GM10847 (cell line): ENCODE data around the gene C1orf50.

Source experiments
- POLR2A ChIP-seq: IDR thresholded peaks from 2 replicates; pipeline ENCODE4 v1.6.1; 2011; ENCODE audit not compliant: insufficient read length; ENCODE audit errors: extremely low read depth

Gene C1orf50

DNA sequence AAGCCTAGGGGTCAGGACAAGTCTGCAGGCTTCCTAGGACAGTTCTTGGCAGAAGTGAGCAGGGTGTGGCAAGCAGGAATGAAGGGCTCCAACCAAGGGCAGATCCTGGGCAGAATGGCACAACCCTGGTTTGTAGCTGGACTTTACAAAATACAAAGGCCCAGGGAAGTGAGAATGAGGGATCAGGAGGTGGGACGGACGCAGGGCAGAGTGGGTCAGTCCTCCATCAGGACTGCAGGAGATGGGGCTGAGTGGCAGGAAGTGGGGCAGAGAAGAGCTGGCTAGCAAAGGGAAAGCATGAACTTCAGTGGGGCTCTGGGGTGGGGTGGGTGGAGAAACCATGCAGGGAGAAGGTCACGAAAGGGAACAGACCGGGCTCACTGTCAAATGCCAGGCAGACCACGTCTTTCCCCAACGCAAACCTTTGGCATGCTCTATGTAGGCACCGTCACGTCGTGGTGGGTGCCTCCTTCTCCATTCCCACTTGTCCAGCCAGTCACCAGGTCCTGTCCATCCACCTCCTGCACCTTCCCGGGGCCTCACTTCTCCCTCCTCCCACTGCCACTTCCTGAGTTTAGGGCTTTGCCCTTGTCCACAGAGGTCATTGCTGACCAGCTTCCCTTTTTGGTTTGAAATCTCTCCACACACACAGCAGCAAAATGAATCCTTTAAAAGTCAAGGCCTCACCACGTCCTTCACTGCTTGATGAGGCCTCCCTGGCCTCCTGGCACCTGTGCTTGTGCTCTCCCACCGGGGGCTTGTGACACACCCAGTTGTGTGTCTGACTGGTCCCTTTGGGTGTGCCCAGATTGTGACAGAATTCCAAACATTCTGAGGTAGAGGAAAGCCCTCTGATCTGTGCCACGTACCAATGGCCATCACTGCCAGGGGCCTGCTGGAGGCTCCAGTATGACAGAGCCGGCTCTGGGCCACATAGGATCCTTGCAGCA is 18.3 kb upstream of the C1orf50 start:
- no peak for TF ChIP-seq POLR2A

DNA sequence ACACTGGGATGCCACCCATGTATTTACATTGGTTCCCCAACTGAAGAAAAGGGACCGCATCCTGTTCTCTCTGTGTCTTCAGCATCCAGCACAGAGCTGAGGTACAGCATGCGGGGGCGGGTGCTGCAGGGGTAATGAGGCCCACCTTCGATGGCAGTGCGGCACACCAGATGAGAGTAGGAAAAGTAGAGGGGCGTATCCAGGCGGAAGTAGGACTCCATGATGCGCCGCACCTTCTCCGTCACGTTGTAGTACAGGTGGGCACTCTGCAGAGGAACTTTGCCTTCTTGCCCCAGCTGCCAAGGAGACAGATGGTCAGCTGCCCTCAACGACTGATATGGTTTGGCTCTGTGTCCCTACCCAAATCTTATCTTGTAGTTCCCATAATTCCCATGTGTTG is 17.0 kb upstream of the C1orf50 start:
- no peak for TF ChIP-seq POLR2A

- no peak for TF ChIP-seq POLR2A
Observed at GRCh38 chr1:42752284-42752683, 14.8 kb upstream of the C1orf50 start.

DNA sequence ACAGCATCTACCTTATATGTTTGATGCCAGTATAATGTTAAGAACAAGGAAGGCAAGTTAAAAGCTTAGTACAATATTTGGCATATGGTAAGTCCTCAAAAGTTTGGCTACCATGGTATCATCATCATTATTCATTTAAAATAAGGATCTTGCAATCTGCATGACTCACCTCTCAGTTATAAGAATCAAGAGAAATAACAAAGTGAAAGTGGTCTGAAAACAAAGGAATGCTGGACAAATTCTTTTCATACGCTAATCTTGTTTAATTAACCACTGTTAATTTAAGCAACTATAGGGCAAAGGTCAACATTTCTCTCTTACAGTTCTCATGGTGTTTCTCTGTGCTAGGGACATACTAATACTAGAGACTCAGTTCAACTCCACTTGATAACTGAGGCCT is 14.0 kb upstream of the C1orf50 start:
- TF ChIP-seq POLR2A = no peak

DNA sequence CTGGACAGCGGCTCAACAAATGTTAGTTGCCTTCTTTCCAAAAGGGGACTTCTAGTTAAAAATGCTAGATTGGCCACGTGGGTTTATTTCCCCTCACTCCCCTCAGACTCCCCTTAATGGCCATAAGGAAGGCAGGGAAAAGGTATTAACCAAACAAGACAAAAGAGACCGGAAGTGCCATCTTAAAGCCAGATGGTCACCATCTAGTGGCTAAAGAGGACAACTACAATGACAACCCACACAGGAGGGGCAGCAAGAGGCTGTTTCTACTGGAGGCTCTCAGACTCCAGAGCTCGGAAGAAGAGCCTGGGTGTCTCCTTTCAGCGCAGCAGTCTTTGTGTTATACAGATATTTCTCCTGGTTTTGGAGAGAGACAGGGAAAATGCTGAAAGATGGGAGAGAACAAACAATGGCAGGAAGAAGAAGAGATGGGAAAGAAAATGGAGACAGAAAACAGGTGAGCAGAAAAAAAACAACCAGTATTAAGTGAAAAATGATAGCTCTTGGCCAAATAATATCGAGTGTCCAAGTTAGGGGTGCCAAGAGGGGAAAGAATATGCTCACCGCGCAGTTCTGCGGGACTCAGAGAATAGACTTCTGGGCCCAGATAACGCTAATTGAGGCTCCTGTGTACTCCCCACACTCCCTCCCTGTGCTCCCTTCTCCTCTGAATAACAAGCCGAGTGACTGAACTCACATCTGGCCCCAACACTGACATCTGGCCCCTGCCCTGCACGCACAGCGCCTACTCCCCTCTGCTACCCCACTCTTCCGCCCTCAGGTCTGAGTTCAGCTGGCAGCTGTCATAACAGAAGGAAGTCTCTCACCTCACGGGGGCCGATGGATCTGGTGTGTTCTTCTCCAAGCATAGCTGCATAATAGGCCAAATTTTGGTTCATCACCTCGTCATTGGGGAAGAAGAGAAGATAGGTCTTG is 9.8 kb upstream of the C1orf50 start:
- TF ChIP-seq POLR2A = no peak

- no peak for TF ChIP-seq POLR2A
Observed at GRCh38 chr1:42757892-42758275, 9.2 kb upstream of the C1orf50 start.

DNA sequence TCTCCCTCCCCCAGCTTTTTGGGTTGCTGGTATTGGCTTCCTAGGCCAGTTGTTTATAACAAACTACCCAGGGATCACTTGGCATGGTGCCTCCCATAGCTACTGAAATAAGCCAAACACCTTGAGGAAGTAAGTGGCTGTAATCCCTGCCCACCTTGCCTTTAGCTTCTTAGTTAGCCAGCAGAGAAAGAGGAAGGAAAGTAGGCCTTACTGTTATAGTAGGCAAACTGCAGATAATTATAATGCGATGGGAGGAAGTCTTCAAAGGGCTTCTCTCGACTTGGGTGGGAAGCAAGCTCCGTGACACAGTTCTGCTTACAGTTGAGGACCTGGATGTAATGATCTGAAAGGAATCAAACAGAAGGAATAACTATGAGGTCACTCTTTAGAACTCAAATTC is 8.4 kb upstream of the C1orf50 start:
- TF ChIP-seq POLR2A = no peak

DNA sequence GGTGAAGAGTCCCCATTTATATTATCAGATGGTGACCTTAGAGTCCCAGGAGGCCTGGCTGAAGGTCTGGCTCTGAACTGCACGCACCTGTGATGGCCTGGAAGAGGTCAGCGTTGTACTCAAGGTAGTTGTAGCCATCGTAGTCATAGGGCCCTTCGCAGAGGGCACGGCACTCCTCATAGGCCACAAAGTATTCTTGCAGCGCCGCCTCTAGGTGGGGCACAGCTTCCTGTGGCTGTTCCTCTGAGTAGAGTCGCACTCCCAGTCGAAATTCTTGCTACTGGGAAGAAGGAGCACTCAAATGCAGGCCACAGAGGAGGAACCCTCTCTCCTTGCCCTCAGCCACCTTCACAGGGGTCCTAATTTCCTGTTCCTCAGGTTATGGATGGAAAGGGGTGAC is 7.9 kb upstream of the C1orf50 start:
- TF ChIP-seq POLR2A = no peak

DNA sequence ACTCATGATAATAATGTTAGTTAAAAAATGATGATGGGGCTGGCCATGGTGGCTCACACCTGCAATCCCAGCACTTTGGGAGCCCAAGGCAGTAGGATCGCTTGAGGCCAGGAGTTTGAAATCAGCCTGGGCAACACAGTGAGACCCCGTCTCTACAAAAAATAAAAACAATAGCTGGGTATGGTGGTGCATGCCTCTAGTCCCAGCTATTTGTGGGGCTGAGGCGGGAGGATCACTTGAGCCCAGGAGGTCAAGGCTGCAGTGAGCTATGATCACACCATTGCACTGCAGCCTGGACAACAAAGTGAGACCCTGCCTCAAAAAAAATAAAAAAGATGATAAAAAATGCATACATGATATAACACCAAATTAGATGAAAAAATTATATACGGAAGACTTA is 5.5 kb upstream of the C1orf50 start:
- no peak for TF ChIP-seq POLR2A

GRCh38 chr1:42762269-42762668 is 4.8 kb upstream of the C1orf50 start:
- TF ChIP-seq POLR2A = no peak

- TF ChIP-seq POLR2A = no peak
Observed at GRCh38 chr1:42765269-42765668, 1.8 kb upstream of the C1orf50 start.

DNA sequence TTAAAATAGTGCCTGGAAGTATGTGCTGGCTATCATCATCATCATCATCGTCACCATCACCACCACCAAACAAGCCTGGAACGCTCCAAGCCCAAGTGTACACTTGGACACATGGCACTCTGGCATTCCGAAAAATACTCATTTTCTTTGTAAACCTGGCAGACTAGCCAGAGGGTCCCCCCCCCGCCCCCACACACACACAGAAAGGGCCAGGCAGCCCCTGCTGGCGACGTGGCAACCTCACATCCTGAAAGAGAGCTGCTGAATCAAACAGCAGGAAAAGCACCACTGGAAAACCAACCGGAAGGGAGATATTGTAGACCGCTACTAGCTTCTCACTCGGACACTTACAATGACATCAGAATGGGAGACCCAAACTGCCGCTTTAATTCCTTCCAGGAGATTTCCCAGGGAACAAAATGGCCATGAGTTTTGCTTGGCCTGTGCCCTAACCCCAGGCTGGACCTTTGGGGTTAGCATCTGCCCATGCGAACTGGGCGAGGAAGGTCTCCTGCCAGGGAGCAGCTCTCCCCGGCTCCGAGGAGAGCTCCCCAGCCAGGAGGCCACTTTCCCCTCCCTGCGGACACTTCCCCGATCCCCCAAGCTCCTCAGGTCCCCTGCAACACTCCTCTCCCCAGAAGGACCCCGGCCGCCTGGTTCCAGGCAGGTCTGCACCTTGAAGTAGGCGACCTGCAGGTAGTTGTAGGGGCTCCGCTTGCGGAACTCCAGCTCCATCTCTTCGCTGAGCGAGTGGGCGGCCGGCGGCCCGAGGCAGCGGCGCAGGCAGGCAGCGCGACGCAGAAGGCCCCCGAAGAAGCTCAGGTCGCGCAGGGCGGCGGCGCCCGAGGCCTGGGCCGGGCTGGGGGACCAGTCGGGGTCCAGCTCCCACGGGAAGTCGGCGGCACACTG is 963 bp upstream of the C1orf50 start:
- no peak for TF ChIP-seq POLR2A

GRCh38 chr1:42767510-42768000 is 506 bp downstream of the C1orf50 start:
- no peak for TF ChIP-seq POLR2A

- no peak for TF ChIP-seq POLR2A
Observed at GRCh38 chr1:42768172-42768571, 1.1 kb downstream of the C1orf50 start.

GRCh38 chr1:42769811-42770210 is 2.8 kb downstream of the C1orf50 start:
- no peak for TF ChIP-seq POLR2A
